DOHH2 (cell line): Measurements from ENCODE around the gene GLCE.

Experiments
- H3F3A ChIP-seq: fragments of 200-600 bp; sonication (generic), shearing (Covaris generic); 2 replicates; pipeline ENCODE4 v1.6.0; 2016; ENCODE audit warnings: antibody characterized with exemption, mild to moderate bottlenecking; ENCODE audit not compliant: control insufficient read depth, insufficient read depth
- H3K27ac ChIP-seq: fragments of 200-600 bp; sonication (generic); 2 replicates; pipeline ENCODE4 v1.5.1; 2014; ENCODE audit warnings: low read depth, mild to moderate bottlenecking, low read length, moderate library complexity
- H3K27me3 ChIP-seq: fragments of 200-600 bp; sonication (generic); 2 replicates; pipeline ENCODE4 v1.6.1; 2014; ENCODE audit warnings: mild to moderate bottlenecking, low read length, mixed read lengths; ENCODE audit not compliant: control insufficient read depth
- H3K36me3 ChIP-seq: fragments of 200-600 bp; sonication (generic); 2 replicates; pipeline ENCODE4 v1.6.1; 2014; ENCODE audit warnings: mild to moderate bottlenecking, low read length, moderate library complexity, mixed read lengths; ENCODE audit not compliant: control insufficient read depth
- H3K4me1 ChIP-seq: fragments of 200-600 bp; sonication (generic); 2 replicates; pipeline ENCODE4 v1.6.1; 2014; ENCODE audit warnings: mild to moderate bottlenecking, low read length, mixed read lengths; ENCODE audit not compliant: control insufficient read depth
- H3K4me2 ChIP-seq: fragments of 200-600 bp; sonication (generic); 2 replicates; pipeline ENCODE4 v1.6.0; 2014; ENCODE audit warnings: mild to moderate bottlenecking, low read length, moderate library complexity
- H3K4me3 ChIP-seq: fragments of 200-600 bp; sonication (generic); 2 replicates; pipeline ENCODE4 v1.5.1; 2014; ENCODE audit warnings: mild to moderate bottlenecking, low read length, mixed read lengths
- H3K79me2 ChIP-seq: fragments of 200-600 bp; sonication (generic); 2 replicates; pipeline ENCODE4 v1.6.1; 2014; ENCODE audit warnings: mild to moderate bottlenecking, low read length, mixed read lengths; ENCODE audit not compliant: control insufficient read depth
- H3K9me2 ChIP-seq: fragments of 200-600 bp; sonication (generic); replicated peaks from 2 replicates; pipeline ENCODE4 v1.6.1; 2014; ENCODE audit warnings: mild to moderate bottlenecking, low read length, mixed read lengths; ENCODE audit not compliant: control insufficient read depth
- H3K9me3 ChIP-seq: fragments of 200-600 bp; sonication (generic); 2 replicates; pipeline ENCODE4 v1.6.1; 2014; ENCODE audit warnings: antibody characterized with exemption, low read length, mixed read lengths; ENCODE audit not compliant: control insufficient read depth, insufficient read depth
- H4K20me1 ChIP-seq: fragments of 200-600 bp; sonication (generic); 2 replicates; pipeline ENCODE4 v1.6.0; 2014; ENCODE audit warnings: low read depth, mild to moderate bottlenecking, antibody characterized with exemption, low read length, moderate library complexity; ENCODE audit not compliant: control insufficient read depth, insufficient read depth
- EZH2phosphoT487 ChIP-seq: fragments of 200-600 bp; sonication (generic); IDR thresholded peaks from 2 replicates; pipeline ENCODE4 v1.6.1; 2017; ENCODE audit warnings: borderline replicate concordance, mild to moderate bottlenecking, antibody characterized with exemption, low read length, moderate library complexity, mixed read lengths
- TF ChIP-seq, protein P1 (sequence below): fragments of 200-600 bp; sonication (generic); IDR thresholded peaks from one replicate; pipeline ENCODE4 v1.5.1; 2014; ENCODE audit warnings: antibody characterized with exemption, mild to moderate bottlenecking, low read depth, low read length; ENCODE audit not compliant: poor library complexity, severe bottlenecking

The GLCE gene

DNA sequence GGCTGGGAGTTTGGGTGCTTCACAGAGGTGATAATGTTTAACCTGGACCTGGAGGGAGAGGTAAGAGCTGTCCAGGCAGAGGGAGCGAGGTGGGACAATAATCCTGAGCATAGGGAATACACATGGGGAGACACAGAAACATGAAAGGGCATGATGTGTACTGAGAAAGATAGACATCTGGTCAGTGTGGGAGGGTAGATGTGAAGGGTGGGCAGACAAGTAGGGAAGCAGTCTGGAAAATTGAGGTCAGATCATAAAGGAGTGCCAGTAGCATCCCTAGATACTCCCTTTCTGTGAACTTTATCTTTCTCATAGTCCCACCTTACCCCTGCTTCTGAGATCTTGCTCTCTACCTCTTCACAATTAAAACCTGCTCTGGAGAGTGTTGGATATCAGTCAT, 12.0 kb upstream of the GLCE start:
- Histone ChIP-seq H3K27me3 (peaks cover 73% of the 10 kb centered on the region), H3K27ac (no peak overlapping the region), H3K79me2 (no peaks in the 10 kb centered on the region), H3K4me1 (no peaks in the 10 kb centered on the region), H3F3A (no peaks in the 10 kb centered on the region), H3K4me3 (no peak overlapping the region), H3K9me2 (no peaks in the 10 kb centered on the region), H3K36me3 (no peaks in the 10 kb centered on the region), H4K20me1 (no peaks in the 10 kb centered on the region), H3K4me2 (no peak overlapping the region), H3K9me3 (no peaks in the 10 kb centered on the region)
- TF ChIP-seq, protein P1, sequence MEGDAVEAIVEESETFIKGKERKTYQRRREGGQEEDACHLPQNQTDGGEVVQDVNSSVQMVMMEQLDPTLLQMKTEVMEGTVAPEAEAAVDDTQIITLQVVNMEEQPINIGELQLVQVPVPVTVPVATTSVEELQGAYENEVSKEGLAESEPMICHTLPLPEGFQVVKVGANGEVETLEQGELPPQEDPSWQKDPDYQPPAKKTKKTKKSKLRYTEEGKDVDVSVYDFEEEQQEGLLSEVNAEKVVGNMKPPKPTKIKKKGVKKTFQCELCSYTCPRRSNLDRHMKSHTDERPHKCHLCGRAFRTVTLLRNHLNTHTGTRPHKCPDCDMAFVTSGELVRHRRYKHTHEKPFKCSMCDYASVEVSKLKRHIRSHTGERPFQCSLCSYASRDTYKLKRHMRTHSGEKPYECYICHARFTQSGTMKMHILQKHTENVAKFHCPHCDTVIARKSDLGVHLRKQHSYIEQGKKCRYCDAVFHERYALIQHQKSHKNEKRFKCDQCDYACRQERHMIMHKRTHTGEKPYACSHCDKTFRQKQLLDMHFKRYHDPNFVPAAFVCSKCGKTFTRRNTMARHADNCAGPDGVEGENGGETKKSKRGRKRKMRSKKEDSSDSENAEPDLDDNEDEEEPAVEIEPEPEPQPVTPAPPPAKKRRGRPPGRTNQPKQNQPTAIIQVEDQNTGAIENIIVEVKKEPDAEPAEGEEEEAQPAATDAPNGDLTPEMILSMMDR = no peak
- TF ChIP-seq EZH2phosphoT487 = no peak

DNA sequence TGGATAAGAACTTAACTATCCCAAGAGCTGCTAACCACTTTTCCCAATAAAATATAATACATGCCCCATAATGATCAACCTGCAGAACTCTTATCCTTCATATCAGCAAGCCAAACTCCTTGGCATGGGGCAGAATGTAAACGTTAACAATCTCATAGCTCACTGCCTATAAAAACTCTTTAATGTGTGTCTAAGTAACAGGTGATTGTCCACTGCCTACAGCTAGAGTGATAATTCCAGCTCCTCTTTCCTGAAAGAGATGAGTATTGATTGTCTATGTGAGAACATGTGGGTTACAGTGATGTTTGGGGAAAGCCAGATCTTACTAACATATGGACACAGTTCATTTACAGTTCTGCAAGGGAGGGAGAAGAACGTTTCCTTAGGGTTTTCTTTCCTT, 11.3 kb upstream of the GLCE start:
- Histone ChIP-seq H3K4me2 (no peak overlapping the region), H3F3A (no peaks in the 10 kb centered on the region), H3K9me3 (no peaks in the 10 kb centered on the region), H4K20me1 (no peaks in the 10 kb centered on the region), H3K9me2 (no peaks in the 10 kb centered on the region), H3K27ac (no peak overlapping the region), H3K4me3 (no peak overlapping the region), H3K27me3 (peaks cover 67% of the 10 kb centered on the region), H3K36me3 (no peaks in the 10 kb centered on the region), H3K79me2 (no peaks in the 10 kb centered on the region), H3K4me1 (no peaks in the 10 kb centered on the region)
- TF ChIP-seq EZH2phosphoT487 = no peak

DNA sequence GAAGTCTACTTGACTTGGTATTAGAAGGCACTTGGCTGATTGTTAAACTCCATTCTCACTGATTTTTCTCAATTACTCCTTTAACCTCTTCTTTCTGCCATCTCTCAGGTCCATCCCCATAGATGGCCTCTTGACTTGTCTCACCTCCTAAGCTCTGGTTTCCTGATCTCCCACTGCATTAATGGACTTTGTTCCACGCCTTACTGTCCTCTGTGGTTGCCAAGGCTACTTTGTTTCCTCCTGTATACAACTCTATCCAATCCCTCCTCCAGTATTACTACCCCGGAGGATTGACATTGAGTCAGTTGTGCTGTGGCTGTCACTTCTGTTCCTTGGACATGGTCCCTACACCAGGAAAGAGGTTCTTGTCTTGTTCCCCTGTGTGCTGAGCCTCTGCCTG, 10.6 kb upstream of the GLCE start:
- TF ChIP-seq EZH2phosphoT487 = no peak
- TF ChIP-seq, protein P1 = no peak

DNA sequence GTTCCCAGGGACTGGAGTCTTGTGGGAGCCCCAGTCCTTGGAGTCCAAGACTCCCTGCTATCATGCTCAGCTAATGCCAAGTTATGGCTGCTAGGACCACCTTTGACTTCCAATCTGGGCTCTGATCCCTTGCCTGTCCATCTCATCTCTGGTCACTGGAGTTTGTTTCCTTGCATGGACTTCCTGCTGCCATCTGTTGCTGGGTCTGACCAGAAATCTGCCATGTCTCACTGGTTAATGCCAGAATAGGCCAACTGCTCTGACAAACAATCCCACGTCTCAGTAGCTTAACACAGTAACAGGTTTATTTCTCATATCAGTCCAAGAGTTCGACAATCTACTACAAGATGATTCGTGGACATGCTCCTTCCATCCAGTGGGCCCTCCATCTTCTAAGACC, 10.1 kb upstream of the GLCE start:
- no peaks in the 10 kb centered on the region for H3K9me2 ChIP-seq
- H3K4me1 ChIP-seq = no peaks in the 10 kb centered on the region
- H3K27me3 ChIP-seq = peaks cover 66% of the 10 kb centered on the region
- no peaks in the 10 kb centered on the region for H4K20me1 ChIP-seq
- H3K4me3 ChIP-seq = no peak overlapping the region
- H3K79me2 ChIP-seq = no peaks in the 10 kb centered on the region
- H3F3A ChIP-seq = no peaks in the 10 kb centered on the region
- no peaks in the 10 kb centered on the region for H3K9me3 ChIP-seq
- H3K27ac ChIP-seq = no peak overlapping the region
- no peak overlapping the region for H3K4me2 ChIP-seq
- TF ChIP-seq, protein P1 = no peak
- H3K36me3 ChIP-seq = no peaks in the 10 kb centered on the region

More for the DNA sequence above, 10.6 kb upstream of the GLCE start:
- H3K27ac ChIP-seq = no peak overlapping the region
- H3K4me3 ChIP-seq = no peak overlapping the region
- H3K79me2 ChIP-seq = no peaks in the 10 kb centered on the region
- no peaks in the 10 kb centered on the region for H3K9me2 ChIP-seq
- H3K4me2 ChIP-seq = no peak overlapping the region
- no peaks in the 10 kb centered on the region for H3K4me1 ChIP-seq
- H3K9me3 ChIP-seq = no peaks in the 10 kb centered on the region
- no peaks in the 10 kb centered on the region for H3F3A ChIP-seq
- H3K36me3 ChIP-seq = no peaks in the 10 kb centered on the region
- H3K27me3 ChIP-seq = peaks cover 66% of the 10 kb centered on the region
- no peaks in the 10 kb centered on the region for H4K20me1 ChIP-seq
